A673 (cell line): ENCODE measurements around the gene UBE2Q1. TPM values are rescaled to one million over a fixed set of nuclear protein-coding genes. Genes with fewer than 3 reads are reported as not detected.
A peak's percentile ranks its signal among the peaks of the same experiment; 100 is the strongest.

Experiments used
- BruUV-seq: library from RNA; stranded (reverse); fragments of 400-500 nt; replicated peaks from 2 replicates; lab custom pipeline; 2021; lab: Mats Ljungman, UMichigan
- CTCF ChIA-PET: fragments of 300-600 bp; sonication (Branson Sonifier 250); formaldehyde crosslinking; loops from one replicate; lab custom pipeline; 2022; ENCODE audit warnings: antibody characterized with exemption; lab: Charles Lee
- POLR2A ChIA-PET: fragments of 300-600 bp; sonication (Branson Sonifier 250); formaldehyde crosslinking; loops from one replicate; lab custom pipeline; 2022; ENCODE audit warnings: antibody characterized with exemption; ENCODE audit not compliant: low non-redundant PET; lab: Charles Lee
- DNase-seq: peaks from one replicate; pipeline ENCODE4 v3.0.0-alpha.2; 2015; ENCODE audit warnings: low spot score
- H3K27ac ChIP-seq: fragments of 200-600 bp; sonication (generic); 2 replicates; pipeline ENCODE4 v1.5.1; 2016; ENCODE audit warnings: mixed run types, low read depth, mild to moderate bottlenecking, mixed read lengths, antibody characterized with exemption, low read length; ENCODE audit not compliant: poor library complexity, severe bottlenecking
- H3K27me3 ChIP-seq: fragments of 200-600 bp; sonication (generic); replicated peaks from 2 replicates; pipeline ENCODE4 v1.6.1; 2017; ENCODE audit warnings: mixed run types, low read depth, mild to moderate bottlenecking, mixed read lengths, antibody characterized with exemption, low read length; ENCODE audit not compliant: insufficient read depth, poor library complexity
- H3K36me3 ChIP-seq: fragments of 200-600 bp; sonication (generic); 2 replicates; pipeline ENCODE4 v1.6.1; 2016; ENCODE audit warnings: mixed run types, mild to moderate bottlenecking, mixed read lengths, antibody characterized with exemption, low read length; ENCODE audit not compliant: insufficient read depth, poor library complexity, severe bottlenecking
- H3K4me1 ChIP-seq: fragments of 200-600 bp; sonication (generic); 2 replicates; pipeline ENCODE4 v1.6.1; 2017; ENCODE audit warnings: mixed run types, mild to moderate bottlenecking, mixed read lengths, antibody characterized with exemption, low read length; ENCODE audit not compliant: insufficient read depth, poor library complexity, severe bottlenecking
- H3K4me3 ChIP-seq: fragments of 200-600 bp; sonication (generic); 2 replicates; pipeline ENCODE4 v1.5.1; 2016; ENCODE audit warnings: low read depth, mixed run types, mild to moderate bottlenecking, mixed read lengths, low read length; ENCODE audit not compliant: poor library complexity, severe bottlenecking
- H3K9me3 ChIP-seq: fragments of 200-600 bp; sonication (generic); 2 replicates; pipeline ENCODE4 v1.6.1; 2016; ENCODE audit warnings: mixed run types, low read depth, mild to moderate bottlenecking, mixed read lengths, antibody characterized with exemption, low read length; ENCODE audit not compliant: poor library complexity, severe bottlenecking
- CTCF ChIP-seq: fragments of 300-800, 200-600 bp; sonication (generic); conservative IDR thresholded peaks from 2 replicates; pipeline ENCODE4 v1.5.1; 2017; ENCODE audit warnings: low read depth, mild to moderate bottlenecking, antibody characterized with exemption, low read length, moderate library complexity, mixed read lengths
- EZH2 ChIP-seq: fragments of 200-600 bp; sonication (generic); IDR thresholded peaks from 2 replicates; pipeline ENCODE4 v1.6.1; 2017; ENCODE audit warnings: borderline replicate concordance, low read depth, mild to moderate bottlenecking, mixed read lengths, antibody characterized with exemption, low read length; ENCODE audit not compliant: poor library complexity, severe bottlenecking
- intact Hi-C: fragments of 100-400 bp; cut with micrococcal nuclease; formaldehyde crosslinking; loops from one replicate; pipeline ENCODE4 v1.10.0; 2022; ENCODE audit not compliant: unreplicated experiment
- total RNA-seq: library from RNA; stranded (reverse); gene quantifications from 2 replicates; pipeline ENCODE4 v1.2.3, GENCODE V29; 2021

The UBE2Q1 gene
- total RNA-seq, 1 experiment from 2014 or later = 84.5 TPM

GRCh38 chr1:154558720-154559465, 431 bp upstream of the UBE2Q1 start:
- CTCF ChIA-PET = interaction anchor here (0.6 to 1.6 kb wide), 12 partner anchors 9 to 1136 kb away, joined by 3 to 15 read pairs (median 5); partner anchors contain the start of genes ADAM15, CHRNB2 and KCNN3
- H3K27me3 ChIP-seq = no peaks in the 10 kb centered on the region
- H3K9me3 ChIP-seq = no peaks in the 10 kb centered on the region
- H3K4me1 ChIP-seq = peaks cover 18% of the 10 kb centered on the region
- TF ChIP-seq CTCF (no peak), EZH2 (no peak)
- POLR2A ChIA-PET = no interaction called here
- peak; percentile 100 for DNase-seq
- H3K27ac ChIP-seq = peak overlapping the region; percentile 85
- H3K36me3 ChIP-seq = peaks cover 22% of the 10 kb centered on the region
- BruUV-seq = TSS peak; percentile 88
- peak overlapping the region; percentile 96 for H3K4me3 ChIP-seq
- intact Hi-C loops = loop anchor here (5.0 to 10.0 kb wide), 4 partner anchors 48 to 503 kb away; partner anchors contain the start of genes ADAR, EFNA4 and ZBTB7B

GRCh38 chr1:154557248-154557938, 1.1 kb downstream of the UBE2Q1 start:
- TF ChIP-seq EZH2 = no peak
- TF ChIP-seq CTCF = no peak
- Histone ChIP-seq H3K4me1 (peaks cover 18% of the 10 kb centered on the region), H3K27ac (peak overlapping the region; percentile 79), H3K27me3 (no peaks in the 10 kb centered on the region), H3K4me3 (peak overlapping the region; percentile 96), H3K9me3 (no peaks in the 10 kb centered on the region), H3K36me3 (peaks cover 37% of the 10 kb centered on the region)
- intact Hi-C loops = loop anchor here (5.0 to 10.0 kb wide), 4 partner anchors 50 to 505 kb away; partner anchors contain the start of genes ADAR, EFNA4 and ZBTB7B
- POLR2A ChIA-PET = no interaction called here
- CTCF ChIA-PET = interaction anchor here (0.9 kb wide), 1 partner anchor 77 kb away, joined by 15 read pairs; no protein-coding TSS in a partner anchor
- DNase-seq = no peak
- BruUV-seq = no TSS peak

- no peaks in the 10 kb centered on the region for H3K9me3 ChIP-seq
- ChIA-PET POLR2A (no interaction called here), CTCF (no interaction called here)
- DNase-seq = no peak
- H3K4me1 ChIP-seq = peaks cover 18% of the 10 kb centered on the region
- peak overlapping the region; percentile 25 for H3K27ac ChIP-seq
- no peaks in the 10 kb centered on the region for H3K27me3 ChIP-seq
- BruUV-seq = no TSS peak
- peak overlapping the region; percentile 96 for H3K4me3 ChIP-seq
- TF ChIP-seq EZH2 (no peak), CTCF (no peak)
- peaks cover 47% of the 10 kb centered on the region for H3K36me3 ChIP-seq
- intact Hi-C loops = loop anchor here (5.0 to 10.0 kb wide), 4 partner anchors 51 to 506 kb away; partner anchors contain the start of genes ADAR, EFNA4 and ZBTB7B
These were observed 2.0 kb downstream of the UBE2Q1 start for GRCh38 chr1:154556422-154556821.
